Measurements from ENCODE around the gene RNASE8.

DNA sequence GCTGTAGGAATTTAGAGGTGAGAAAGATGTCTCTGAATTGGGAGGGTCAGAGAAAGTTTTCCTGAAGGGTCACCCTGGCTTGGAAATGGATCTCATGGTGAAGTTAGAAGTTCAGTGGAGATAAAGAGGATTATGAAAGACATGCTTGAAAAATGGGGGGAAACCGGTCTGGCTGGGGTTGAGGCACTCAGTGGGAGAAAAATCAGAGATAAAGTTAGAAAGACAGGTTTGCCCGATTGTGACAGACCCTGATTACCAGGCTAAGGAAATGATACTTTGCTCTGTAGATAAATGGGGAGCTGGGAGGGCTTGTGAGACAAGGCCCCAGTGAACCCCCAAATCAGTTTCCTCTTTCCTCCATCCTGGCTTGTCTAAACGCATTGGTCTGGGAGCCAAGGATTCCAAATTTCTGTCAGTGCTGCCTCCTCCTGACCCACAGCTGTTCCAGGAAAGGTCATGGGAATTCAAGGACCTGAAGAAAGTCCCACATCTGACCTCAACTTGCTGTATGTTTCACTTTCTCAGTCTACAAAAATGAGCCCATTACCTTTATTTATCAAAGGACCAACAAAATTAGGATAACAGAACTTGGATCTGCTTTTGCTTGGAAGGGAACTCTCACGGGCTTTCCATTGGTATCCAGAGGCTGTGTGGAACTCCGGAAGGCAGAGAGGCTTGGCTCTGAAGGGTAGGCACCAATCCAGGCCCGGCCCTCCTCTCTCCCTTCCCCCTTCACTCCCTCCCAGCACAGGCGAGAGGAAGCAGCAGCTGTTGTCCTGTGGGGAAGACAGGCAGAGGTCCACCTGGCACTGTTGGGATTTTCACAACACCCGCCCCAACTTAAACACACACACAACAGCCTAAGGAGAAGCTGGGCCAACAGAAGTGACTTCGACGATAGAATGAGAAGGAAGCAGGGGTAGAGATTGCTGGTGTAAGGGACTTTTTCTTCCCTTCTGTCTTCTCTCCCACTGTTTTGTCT, 18.9 kb upstream of the RNASE8 start:
- TF ChIP-seq EZH2 (IDR thresholded peaks at IDR 0.05; ENCODE audit: low read depth, low read length, severe bottlenecking) (no peak), CEBPB (IDR thresholded peaks at IDR 0.05; ENCODE audit: low read depth, low read length) (no peak), CTCF (IDR thresholded peaks at IDR 0.05; ENCODE audit: control extremely low read depth in 1 of 3, insufficient read depth in 1 of 3, low read depth in 1 of 3, low read length in 3 of 3) (no peak), BACH1 (IDR thresholded peaks at IDR 0.05; ENCODE audit: low read length) (no peak), POLR2A (IDR thresholded peaks at IDR 0.05; ENCODE audit: control extremely low read depth in 1 of 2, low read depth in 2 of 2, low read length in 2 of 2) (0 out of 3 replicates have a peak, but pooled peaks of 1 of the 2 experiments have one; percentile 25), SP2 (IDR thresholded peaks at IDR 0.05; ENCODE audit: low read length) (no peak), ZNF274 (IDR thresholded peaks at IDR 0.05; ENCODE audit: borderline replicate concordance, extremely low read depth, low read length) (no peak), HDAC2 (IDR thresholded peaks at IDR 0.05; ENCODE audit: borderline replicate concordance in 1 of 2, low read depth in 2 of 2, low read length in 2 of 2) (no peak)
